H1 (cell line): Measurements from ENCODE around the gene SMTNL2. TPM values are rescaled to one million over a fixed set of nuclear protein-coding genes. Genes with fewer than 3 reads are reported as not detected.

Experiments
- CHD7 ChIP-seq: fragments of 300-600 bp; sonication (generic); IDR thresholded peaks from 2 replicates; pipeline ENCODE4 v1.7.1; 2012; ENCODE audit warnings: low read length, moderate library complexity, mild to moderate bottlenecking, inconsistent platforms; ENCODE audit not compliant: insufficient replicate concordance
- polyA plus RNA-seq, 7 experiments: library from polyadenylated mRNA; depleted of rRNA in 3 of 7; stranded (reverse) in 5 of 7; unstranded in 2 of 7; fragments of >200 nt in 5 of 7; fragments of 200-250 nt in 2 of 7; gene quantifications; 1 replicate in 5 of 7; 2 replicates in 1 of 7; 4 replicates in 1 of 7; pipeline versions ENCODE4 v1.2.1 to v1.2.3, GENCODE V29; 2011 to 2013; ENCODE audit warnings: missing spikeins in 2 of 7, mixed read lengths in 2 of 7
- total RNA-seq: library from RNA; stranded (reverse); fragmentation: NEBNext Ultra II Directional; extraction: Animal tissue kit (Norgen Biotek cat#: 25700); gene quantifications from 2 replicates; pipeline ENCODE4 v1.2.1, GENCODE V29; 2021

The SMTNL2 gene
- total and polyA plus RNA-seq, 2 of the 8 experiments (the other 6 are each of a cell fraction or from before 2014, with no cell fraction given), result 3.6 to 4.5 TPM

GRCh38 chr17:4579678-4580077 lies 4.7 kb upstream of the SMTNL2 start (continued):
- no peak for TF ChIP-seq CHD7
